GM12891 (cell line): ENCODE data around the gene ARHGEF37.

Source experiments
- POLR2A ChIP-seq: IDR thresholded peaks from 2 replicates; pipeline ENCODE4 v1.6.1; 2011; ENCODE audit warnings: low read depth, low read length, control low read depth
- POLR2AphosphoS5 ChIP-seq: IDR thresholded peaks from 2 replicates; pipeline ENCODE4 v1.6.1; 2011; ENCODE audit warnings: low read depth, low read length, control low read depth
- POU2F2 ChIP-seq: IDR thresholded peaks from 2 replicates; pipeline ENCODE4 v1.6.1; 2011; ENCODE audit warnings: low read depth, mild to moderate bottlenecking, control low read depth, low read length, moderate library complexity

DNA sequence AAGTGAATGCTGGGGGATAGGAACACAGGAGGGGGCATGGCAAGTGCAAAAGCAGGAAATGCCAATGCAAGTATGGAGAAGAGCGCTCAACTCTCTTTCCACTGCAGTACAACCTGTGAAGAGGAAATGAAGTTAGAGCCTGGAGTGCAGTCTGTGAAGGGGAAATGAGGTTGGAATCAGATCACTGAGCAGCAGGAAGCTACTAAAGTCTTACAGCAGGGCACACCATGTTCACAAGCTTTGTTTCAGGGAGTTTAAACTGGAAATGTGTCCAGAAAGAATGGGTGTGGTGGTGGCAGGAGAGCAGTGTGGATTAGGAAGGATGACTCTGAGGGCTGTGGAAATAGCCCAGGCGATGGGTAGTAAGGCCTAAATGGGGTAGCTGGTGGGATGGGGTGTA is 15.4 kb downstream of the ARHGEF37 start:
- TF ChIP-seq POU2F2 (no peak), POLR2AphosphoS5 (no peak), POLR2A (no peak)
